Measurements from ENCODE around the gene SLC35F3. TPM values are rescaled to one million over a fixed set of nuclear protein-coding genes. Genes with fewer than 3 reads are reported as not detected.

SLC35F3 gene
- total and polyA plus RNA-seq, 2 experiments from 2014 or later, result 1.0 to 3.2 TPM

DNA sequence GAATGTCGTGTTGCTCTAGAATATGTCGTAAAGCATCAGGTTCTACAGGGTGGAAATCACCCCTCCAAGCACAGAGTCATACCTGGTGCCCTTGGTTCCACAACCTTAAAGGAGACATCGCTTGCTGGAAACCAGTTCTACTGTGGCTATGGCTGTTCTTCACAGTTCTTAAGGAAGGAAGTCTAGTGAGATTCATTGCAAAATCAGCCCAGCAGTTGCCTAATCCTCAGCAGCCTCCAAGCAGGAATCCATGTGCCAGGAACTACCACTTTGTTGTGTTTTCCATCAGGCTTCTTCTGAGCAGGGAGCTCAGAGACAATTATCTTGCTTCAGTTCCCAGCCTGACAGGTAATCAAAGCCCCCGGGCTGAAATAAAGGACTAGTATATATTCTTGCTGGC, 45.0 kb upstream of the SLC35F3 start (continued):
- TF ChIP-seq JUNB (IDR thresholded peaks at IDR 0.05; ENCODE audit: unreplicated experiment) (no peak), EZH2 (IDR thresholded peaks at IDR 0.05; ENCODE audit: low read depth, unreplicated experiment) (no peak), ZNF114 (CRISPR knock-in tag; IDR thresholded peaks at IDR 0.05) (no peak), POLR2AphosphoS5 (IDR thresholded peaks at IDR 0.05; ENCODE audit: low read depth) (no peak)
- TF ChIP-seq, protein P1, sequence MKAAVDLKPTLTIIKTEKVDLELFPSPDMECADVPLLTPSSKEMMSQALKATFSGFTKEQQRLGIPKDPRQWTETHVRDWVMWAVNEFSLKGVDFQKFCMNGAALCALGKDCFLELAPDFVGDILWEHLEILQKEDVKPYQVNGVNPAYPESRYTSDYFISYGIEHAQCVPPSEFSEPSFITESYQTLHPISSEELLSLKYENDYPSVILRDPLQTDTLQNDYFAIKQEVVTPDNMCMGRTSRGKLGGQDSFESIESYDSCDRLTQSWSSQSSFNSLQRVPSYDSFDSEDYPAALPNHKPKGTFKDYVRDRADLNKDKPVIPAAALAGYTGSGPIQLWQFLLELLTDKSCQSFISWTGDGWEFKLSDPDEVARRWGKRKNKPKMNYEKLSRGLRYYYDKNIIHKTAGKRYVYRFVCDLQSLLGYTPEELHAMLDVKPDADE (IDR thresholded peaks at IDR 0.05), result no peak

DNA sequence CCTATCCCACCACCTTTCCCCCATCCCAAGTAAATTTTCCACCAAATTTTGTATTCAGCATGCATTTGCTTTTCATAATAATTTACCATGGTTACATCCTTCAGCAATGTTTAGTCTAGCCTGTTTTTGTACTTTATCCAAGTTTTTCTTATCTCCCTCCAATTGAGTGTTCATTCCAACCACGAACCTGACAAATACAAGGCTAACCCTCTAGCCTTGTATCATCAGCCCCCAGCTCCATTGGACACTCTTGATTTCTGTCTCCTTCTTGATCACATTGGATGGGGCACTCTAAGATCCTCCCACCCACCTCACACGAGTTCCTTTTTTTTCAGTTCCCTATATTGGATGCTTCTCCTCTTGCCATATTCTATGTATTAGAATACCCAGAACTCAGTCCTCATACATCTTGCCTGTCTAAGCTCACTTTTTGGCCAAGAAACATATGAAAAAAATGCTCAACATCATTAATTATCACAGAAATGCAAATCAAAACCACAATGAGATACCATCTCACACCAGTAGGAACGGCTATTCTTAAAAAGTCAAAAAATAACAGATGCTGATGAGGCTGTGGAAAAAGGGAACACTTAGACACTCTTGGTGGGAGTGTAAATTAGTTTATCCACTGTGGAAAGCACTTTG, 40.5 kb upstream of the SLC35F3 start:
- H3K27ac ChIP-seq (ENCODE audit: low read depth), result no peak overlapping the region
- H3F3A ChIP-seq (replicated peaks; ENCODE audit: low read depth), result no peaks in the 10 kb centered on the region
- no peaks in the 10 kb centered on the region; the same call in 1 of the 2 replicates for H3K36me3 ChIP-seq (ENCODE audit: insufficient read depth)
- H3K27me3 ChIP-seq (ENCODE audit: insufficient read depth), result no peaks in the 10 kb centered on the region
- H3K4me3 Mint-ChIP-seq, result no peak overlapping the region
- no peak for TF ChIP-seq STAT1 (IDR thresholded peaks at IDR 0.05; ENCODE audit: unreplicated experiment)
- peaks cover 9% of the 10 kb centered on the region for H3K9me2 ChIP-seq (ENCODE audit: insufficient read depth)
- H3K36me3 Mint-ChIP-seq (ENCODE audit: low read depth), result peaks cover 25% of the 10 kb centered on the region
- no peak overlapping the region for H3K4me2 ChIP-seq
- peaks cover 45% of the 10 kb centered on the region for H3K9me3 Mint-ChIP-seq
- no peaks in the 10 kb centered on the region for H4K20me1 ChIP-seq (replicated peaks; ENCODE audit: insufficient read depth)
- H2AFZ ChIP-seq, result no peak overlapping the region
- no peaks in the 10 kb centered on the region for H3K27me3 Mint-ChIP-seq (ENCODE audit: insufficient read depth, low read depth, poor library complexity)
- no peaks in the 10 kb centered on the region for H3K79me2 ChIP-seq (replicated peaks; ENCODE audit: insufficient read depth)
- H3K4me1 ChIP-seq (ENCODE audit: insufficient read depth), result no peaks in the 10 kb centered on the region
- no peak for DNase-seq (ENCODE audit: low spot score)
- ATAC-seq, result no peak
- no peak overlapping the region for H3K27ac Mint-ChIP-seq
- no peaks in the 10 kb centered on the region for H3K4me1 Mint-ChIP-seq
- H3K4me3 ChIP-seq, result no peak overlapping the region

DNA sequence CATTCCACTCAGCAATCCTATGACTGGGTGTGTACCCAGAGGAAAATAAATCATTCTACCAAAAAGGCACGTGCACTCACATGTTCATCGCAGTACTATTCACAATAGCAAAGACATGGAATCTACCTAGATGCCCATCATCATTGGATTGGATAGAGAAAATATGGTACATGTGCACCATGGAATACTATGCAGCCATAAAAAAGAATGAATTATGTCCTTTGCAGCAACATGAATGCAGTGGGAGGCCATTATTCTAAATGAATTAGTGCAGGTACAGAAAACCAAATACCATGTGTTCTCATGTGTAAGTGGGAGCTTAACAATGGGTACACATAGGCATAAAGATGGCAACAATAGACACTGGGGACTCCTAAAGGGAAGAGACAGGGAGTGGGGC, 39.9 kb upstream of the SLC35F3 start:
- no peaks in the 10 kb centered on the region; the same call in 1 of the 2 replicates for H3K36me3 ChIP-seq (ENCODE audit: insufficient read depth)
- H3K27me3 ChIP-seq (ENCODE audit: insufficient read depth), result no peaks in the 10 kb centered on the region
- Mint-ChIP-seq H3K4me1 (no peaks in the 10 kb centered on the region), H3K36me3 (ENCODE audit: low read depth) (peaks cover 25% of the 10 kb centered on the region), H3K9me3 (peaks cover 46% of the 10 kb centered on the region), H3K4me3 (no peak overlapping the region), H3K27me3 (ENCODE audit: insufficient read depth, low read depth, poor library complexity) (no peaks in the 10 kb centered on the region), H3K27ac (no peak overlapping the region)
- no peaks in the 10 kb centered on the region for H3F3A ChIP-seq (replicated peaks; ENCODE audit: low read depth)
- H4K20me1 ChIP-seq (replicated peaks; ENCODE audit: insufficient read depth), result no peaks in the 10 kb centered on the region
- DNase-seq (ENCODE audit: low spot score) (no peak), ATAC-seq (no peak)
- no peak overlapping the region for H3K27ac ChIP-seq (ENCODE audit: low read depth)
- no peak overlapping the region for H2AFZ ChIP-seq
- H3K4me3 ChIP-seq, result no peak overlapping the region
- H3K4me2 ChIP-seq, result no peak overlapping the region
- H3K79me2 ChIP-seq (replicated peaks; ENCODE audit: insufficient read depth), result no peaks in the 10 kb centered on the region
- H3K4me1 ChIP-seq (ENCODE audit: insufficient read depth), result no peaks in the 10 kb centered on the region
- H3K9me2 ChIP-seq (ENCODE audit: insufficient read depth), result peaks cover 9% of the 10 kb centered on the region
- TF ChIP-seq POLR2AphosphoS5 (IDR thresholded peaks at IDR 0.05; ENCODE audit: low read depth) (no peak), ZNF331 (CRISPR knock-in tag; IDR thresholded peaks at IDR 0.05; ENCODE audit: low read depth) (no peak), NANOG (IDR thresholded peaks at IDR 0.05; ENCODE audit: borderline replicate concordance) (no peak), CREB1 (CRISPR knock-in tag; IDR thresholded peaks at IDR 0.05; ENCODE audit: low read depth) (no peak), JUNB (IDR thresholded peaks at IDR 0.05; ENCODE audit: unreplicated experiment) (no peak), ZNF114 (CRISPR knock-in tag; IDR thresholded peaks at IDR 0.05) (no peak), STAT1 (IDR thresholded peaks at IDR 0.05; ENCODE audit: unreplicated experiment) (no peak)
- TF ChIP-seq, protein P2, sequence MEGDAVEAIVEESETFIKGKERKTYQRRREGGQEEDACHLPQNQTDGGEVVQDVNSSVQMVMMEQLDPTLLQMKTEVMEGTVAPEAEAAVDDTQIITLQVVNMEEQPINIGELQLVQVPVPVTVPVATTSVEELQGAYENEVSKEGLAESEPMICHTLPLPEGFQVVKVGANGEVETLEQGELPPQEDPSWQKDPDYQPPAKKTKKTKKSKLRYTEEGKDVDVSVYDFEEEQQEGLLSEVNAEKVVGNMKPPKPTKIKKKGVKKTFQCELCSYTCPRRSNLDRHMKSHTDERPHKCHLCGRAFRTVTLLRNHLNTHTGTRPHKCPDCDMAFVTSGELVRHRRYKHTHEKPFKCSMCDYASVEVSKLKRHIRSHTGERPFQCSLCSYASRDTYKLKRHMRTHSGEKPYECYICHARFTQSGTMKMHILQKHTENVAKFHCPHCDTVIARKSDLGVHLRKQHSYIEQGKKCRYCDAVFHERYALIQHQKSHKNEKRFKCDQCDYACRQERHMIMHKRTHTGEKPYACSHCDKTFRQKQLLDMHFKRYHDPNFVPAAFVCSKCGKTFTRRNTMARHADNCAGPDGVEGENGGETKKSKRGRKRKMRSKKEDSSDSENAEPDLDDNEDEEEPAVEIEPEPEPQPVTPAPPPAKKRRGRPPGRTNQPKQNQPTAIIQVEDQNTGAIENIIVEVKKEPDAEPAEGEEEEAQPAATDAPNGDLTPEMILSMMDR (conservative IDR thresholded peaks at IDR 0.05; ENCODE audit: low read depth in 2 of 2), result no peak
- TF ChIP-seq, protein P3, sequence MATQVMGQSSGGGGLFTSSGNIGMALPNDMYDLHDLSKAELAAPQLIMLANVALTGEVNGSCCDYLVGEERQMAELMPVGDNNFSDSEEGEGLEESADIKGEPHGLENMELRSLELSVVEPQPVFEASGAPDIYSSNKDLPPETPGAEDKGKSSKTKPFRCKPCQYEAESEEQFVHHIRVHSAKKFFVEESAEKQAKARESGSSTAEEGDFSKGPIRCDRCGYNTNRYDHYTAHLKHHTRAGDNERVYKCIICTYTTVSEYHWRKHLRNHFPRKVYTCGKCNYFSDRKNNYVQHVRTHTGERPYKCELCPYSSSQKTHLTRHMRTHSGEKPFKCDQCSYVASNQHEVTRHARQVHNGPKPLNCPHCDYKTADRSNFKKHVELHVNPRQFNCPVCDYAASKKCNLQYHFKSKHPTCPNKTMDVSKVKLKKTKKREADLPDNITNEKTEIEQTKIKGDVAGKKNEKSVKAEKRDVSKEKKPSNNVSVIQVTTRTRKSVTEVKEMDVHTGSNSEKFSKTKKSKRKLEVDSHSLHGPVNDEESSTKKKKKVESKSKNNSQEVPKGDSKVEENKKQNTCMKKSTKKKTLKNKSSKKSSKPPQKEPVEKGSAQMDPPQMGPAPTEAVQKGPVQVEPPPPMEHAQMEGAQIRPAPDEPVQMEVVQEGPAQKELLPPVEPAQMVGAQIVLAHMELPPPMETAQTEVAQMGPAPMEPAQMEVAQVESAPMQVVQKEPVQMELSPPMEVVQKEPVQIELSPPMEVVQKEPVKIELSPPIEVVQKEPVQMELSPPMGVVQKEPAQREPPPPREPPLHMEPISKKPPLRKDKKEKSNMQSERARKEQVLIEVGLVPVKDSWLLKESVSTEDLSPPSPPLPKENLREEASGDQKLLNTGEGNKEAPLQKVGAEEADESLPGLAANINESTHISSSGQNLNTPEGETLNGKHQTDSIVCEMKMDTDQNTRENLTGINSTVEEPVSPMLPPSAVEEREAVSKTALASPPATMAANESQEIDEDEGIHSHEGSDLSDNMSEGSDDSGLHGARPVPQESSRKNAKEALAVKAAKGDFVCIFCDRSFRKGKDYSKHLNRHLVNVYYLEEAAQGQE (IDR thresholded peaks at IDR 0.05; ENCODE audit: unreplicated experiment), result no peak
